Upper lobe of left lung (tissue), 4 donors: ENCODE results near the gene SAP130.

Experiments used
- CTCF ChIP-seq, 6 experiments: fragments of 450-650 bp in 4 of 6; fragments of 200-600 bp in 2 of 6; sonication (generic) in 2 of 6; IDR thresholded peaks; one replicate each; pipeline ENCODE4 v1.5.1; 2016 to 2019; ENCODE audit warnings: antibody characterized with exemption in 6 of 6
- POLR2A ChIP-seq, 4 donors: fragments of 450-650 bp; IDR thresholded peaks; one replicate each; pipeline ENCODE4 v1.5.1; 2016 to 2017; ENCODE audit warnings: antibody characterized with exemption in 4 of 4, mild to moderate bottlenecking in 2 of 4
- POLR2AphosphoS5 ChIP-seq, 2 donors: sonication (generic); formaldehyde crosslinking; IDR thresholded peaks; one replicate each; pipeline ENCODE4 v1.5.1; 2017; ENCODE audit warnings: antibody characterized with exemption in 2 of 2

- no peak for TF ChIP-seq POLR2A (IDR thresholded peaks at IDR 0.05)
- TF ChIP-seq CTCF (IDR thresholded peaks at IDR 0.05), result no peak
- no peak for TF ChIP-seq POLR2AphosphoS5 (IDR thresholded peaks at IDR 0.05)
Measured at GRCh38 chr2:128004509-128004908, 23.4 kb downstream of the SAP130 start.
